ENCODE data around the gene ATP13A4. TPM values are rescaled to one million over a fixed set of nuclear protein-coding genes. Genes with fewer than 3 reads are reported as not detected.

ATP13A4 gene
- total RNA-seq, 4 donors from 2014 or later, result 0.77 to 5.9 (median 0.88) TPM; not detected in 1

- no peaks in the 10 kb centered on the region for H3K27me3 ChIP-seq
- H3K9me3 ChIP-seq, result no peaks in the 10 kb centered on the region
- DNase-seq, result no peak
- H3K36me3 ChIP-seq, result no peaks in the 10 kb centered on the region
- H3K4me1 ChIP-seq, result no peaks in the 10 kb centered on the region
- TF ChIP-seq POLR2A (IDR thresholded peaks at IDR 0.05), result no peak
- TF ChIP-seq CTCF (IDR thresholded peaks at IDR 0.05), result no peak
- H3K27ac ChIP-seq, result no peak overlapping the region
- intact Hi-C loops (cut with DNase I; ENCODE audit: low total_unique reads), result no loop called here
- H3K4me3 ChIP-seq, result no peak overlapping the region
Observed at GRCh38 chr3:193357291-193357690, 197.4 kb downstream of the ATP13A4 start.

GRCh38 chr3:193354423-193354822, 200.3 kb downstream of the ATP13A4 start:
- no peaks in the 10 kb centered on the region for H3K36me3 ChIP-seq
- H3K27ac ChIP-seq, result no peak overlapping the region
- no peaks in the 10 kb centered on the region for H3K9me3 ChIP-seq
- DNase-seq, result no peak
- TF ChIP-seq CTCF (IDR thresholded peaks at IDR 0.05) (no peak), POLR2A (IDR thresholded peaks at IDR 0.05) (no peak)
- no peaks in the 10 kb centered on the region for H3K27me3 ChIP-seq
- intact Hi-C loops (cut with DNase I; ENCODE audit: low total_unique reads), result no loop called here
- H3K4me1 ChIP-seq, result no peaks in the 10 kb centered on the region
- H3K4me3 ChIP-seq, result no peak overlapping the region

Other genes starting within 250 kb of the ATP13A4 start
- not detected for gene ATP13A5, start 176.1 kb downstream of the ATP13A4 start, total RNA-seq
- gene OPA1, start 38.3 kb upstream of the ATP13A4 start, total RNA-seq, result 10 to 100 TPM; 20.3 to 68.4 (median 39.7) TPM

Measured in uterus (tissue), 4 donors.